Fibroblast of lung (primary cell): ENCODE data around the gene EDEM2. TPM values are rescaled to one million over a fixed set of nuclear protein-coding genes. Genes with fewer than 3 reads are reported as not detected.
A peak's percentile ranks its signal among the peaks of the same experiment; 100 is the strongest.

Source experiments
- DNase-seq, 2 donors: peaks; one replicate each; pipeline versions ENCODE4 v3.0.0 to v3.0.0-alpha.2; 2010; ENCODE audit warnings: low read depth in 2 of 2
- H2AFZ ChIP-seq: 2 replicates; pipeline ENCODE4 v1.5.1; 2012; ENCODE audit warnings: low read length, control low read depth, inconsistent platforms
- H3K27ac ChIP-seq: 2 replicates; pipeline ENCODE4 v1.5.1; 2011; ENCODE audit warnings: low read length, control low read depth; ENCODE audit not compliant: insufficient read depth
- H3K27me3 ChIP-seq: 2 replicates; pipeline ENCODE4 v1.5.1; 2011; ENCODE audit warnings: mild to moderate bottlenecking, low read length; ENCODE audit not compliant: control insufficient read depth, insufficient read depth
- H3K36me3 ChIP-seq: 2 replicates; pipeline ENCODE4 v1.5.1; 2011; ENCODE audit warnings: low read length; ENCODE audit not compliant: control insufficient read depth, insufficient read depth
- H3K4me1 ChIP-seq: 2 replicates; pipeline ENCODE4 v1.5.1; 2011; ENCODE audit warnings: low read length; ENCODE audit not compliant: control insufficient read depth, insufficient read depth; ENCODE audit errors: extremely low read depth
- H3K4me2 ChIP-seq: 2 replicates; pipeline ENCODE4 v1.5.1; 2011; ENCODE audit warnings: low read length, control low read depth; ENCODE audit not compliant: insufficient read depth; ENCODE audit errors: extremely low read depth
- H3K4me3 ChIP-seq, 4 experiments: fragments of 200-600 bp in 1 of 4; sonication (generic) in 1 of 4; replicated peaks in 1 of 4; 2 replicates each; pipeline ENCODE4 v1.5.1; 2011 to 2016; ENCODE audit warnings: low read length in 4 of 4, low read depth in 3 of 4, mild to moderate bottlenecking in 3 of 4, control low read depth in 2 of 4, inconsistent platforms in 1 of 4, mixed read lengths in 1 of 4; ENCODE audit not compliant: insufficient read depth in 1 of 4; ENCODE audit errors: control extremely low read depth in 1 of 4
- H3K79me2 ChIP-seq: 2 replicates; pipeline ENCODE4 v1.5.1; 2012; ENCODE audit warnings: mild to moderate bottlenecking, low read length, inconsistent platforms; ENCODE audit not compliant: control insufficient read depth, insufficient read depth
- H3K9ac ChIP-seq: 2 replicates; pipeline ENCODE4 v1.5.1; 2011; ENCODE audit warnings: mild to moderate bottlenecking, low read length, control low read depth; ENCODE audit not compliant: insufficient read depth
- H3K9me3 ChIP-seq: 2 replicates; pipeline ENCODE4 v1.5.1; 2012; ENCODE audit warnings: low read depth, low read length; ENCODE audit not compliant: control insufficient read depth, insufficient read depth
- H4K20me1 ChIP-seq: 2 replicates; pipeline ENCODE4 v1.5.1; 2011; ENCODE audit warnings: low read length; ENCODE audit not compliant: control insufficient read depth, insufficient read depth; ENCODE audit errors: extremely low read depth
- EZH2 ChIP-seq: IDR thresholded peaks from 2 replicates; pipeline ENCODE4 v1.5.1; 2012; ENCODE audit warnings: low read length, control low read depth, mild to moderate bottlenecking; ENCODE audit errors: missing control alignments
- polyA plus RNA-seq, 2 donors: library from polyadenylated mRNA; depleted of rRNA in 1 of 2; stranded (reverse) in 1 of 2; unstranded in 1 of 2; fragments of >200 nt; gene quantifications; 2 replicates each; pipeline ENCODE4 v1.2.1, GENCODE V29; 2011 to 2012; ENCODE audit warnings: missing spikeins in 1 of 2
- total RNA-seq: library from RNA; depleted of rRNA; stranded (reverse); fragments of >200 nt; gene quantifications from 2 replicates; pipeline ENCODE4 v1.2.1, GENCODE V29; 2014
- TF ChIP-seq, protein P1 (sequence below), 2 donors: IDR thresholded peaks in 1 of 2; conservative IDR thresholded peaks in 1 of 2; 1 replicate in 1 of 2; 2 replicates in 1 of 2; pipeline ENCODE4 v1.5.1; 2011 to 2012; ENCODE audit warnings: low read length in 2 of 2, control low read depth in 1 of 2, inconsistent platforms in 1 of 2, low read depth in 1 of 2, mild to moderate bottlenecking in 1 of 2

EDEM2 gene
- total and polyA plus RNA-seq, 2 donors (not counting 1 experiment from before 2014, with no cell fraction given), result 23.8 to 99.4 TPM

DNA sequence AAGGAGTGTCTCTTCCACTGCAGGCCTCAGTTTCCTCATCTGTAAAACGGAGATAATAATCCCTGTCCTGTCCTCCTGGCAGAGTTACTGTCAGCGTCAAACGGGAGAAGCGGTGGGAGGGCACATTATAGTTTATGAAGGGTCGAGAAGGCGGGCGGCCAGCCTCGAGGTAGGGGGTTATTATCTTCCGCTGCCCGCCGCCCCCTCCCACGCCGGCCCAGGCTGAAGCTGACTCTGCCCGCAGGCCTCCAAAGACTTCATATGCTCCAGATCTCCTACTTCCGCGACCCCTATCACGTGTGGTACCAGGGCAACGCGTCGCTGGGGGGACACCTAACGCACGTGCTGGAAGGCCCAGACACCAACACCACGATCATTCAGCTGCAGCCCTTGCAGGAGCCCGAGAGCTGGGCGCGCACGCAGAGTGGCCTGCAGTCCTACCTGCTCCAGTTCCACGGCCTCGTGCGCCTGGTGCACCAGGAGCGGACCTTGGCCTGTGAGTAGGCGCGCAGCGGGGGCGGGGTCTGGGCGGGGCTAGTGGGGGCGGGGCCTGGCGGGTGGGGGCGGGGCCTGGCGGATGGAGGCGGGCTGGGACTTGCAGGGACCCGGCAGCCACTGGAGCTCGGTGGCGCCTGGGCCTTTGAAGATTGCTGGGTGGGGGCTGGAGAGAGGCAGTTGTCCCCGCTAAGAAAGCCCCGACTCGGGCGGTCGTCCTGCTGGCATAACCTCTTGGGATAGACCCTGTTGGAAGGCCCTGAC, 27.5 kb upstream of the EDEM2 start:
- no peak overlapping the region for H2AFZ ChIP-seq

DNA sequence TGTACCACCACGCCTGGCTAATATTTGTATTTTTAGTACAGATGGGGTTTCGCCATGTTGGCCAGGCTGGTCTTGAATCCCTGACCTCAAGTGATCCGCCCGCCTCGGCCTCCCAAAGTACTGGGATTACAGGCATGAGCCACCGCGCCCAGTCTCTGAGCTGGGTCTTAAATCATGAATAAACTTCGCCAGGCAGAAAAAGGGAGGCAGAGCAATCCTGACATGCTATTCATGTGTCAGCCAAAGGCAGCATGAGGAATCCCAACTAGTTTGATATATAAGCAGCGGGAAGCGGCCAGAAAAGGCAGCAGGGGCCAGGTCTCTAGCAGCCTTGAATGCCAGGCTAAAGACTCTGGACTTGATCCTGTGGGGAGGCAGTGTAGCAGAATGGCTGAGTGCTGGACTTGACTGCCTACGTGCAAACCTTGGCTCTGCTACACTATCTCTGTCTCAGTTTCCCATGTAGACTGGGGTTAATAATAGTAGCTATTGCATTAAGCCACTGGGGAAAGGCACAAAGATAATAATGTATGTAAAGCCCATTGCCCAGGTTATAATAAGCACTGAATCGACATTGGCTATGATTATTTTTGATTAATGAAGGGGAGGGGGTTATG, 26.5 kb upstream of the EDEM2 start:
- no peak for DNase-seq
- Histone ChIP-seq H3K27me3 (no peaks in the 10 kb centered on the region), H3K4me2 (no peak overlapping the region), H3K4me1 (no peaks in the 10 kb centered on the region), H3K4me3 (no peak overlapping the region), H2AFZ (no peak overlapping the region), H3K27ac (no peak overlapping the region), H4K20me1 (no peaks in the 10 kb centered on the region), H3K9me3 (no peaks in the 10 kb centered on the region), H3K79me2 (no peaks in the 10 kb centered on the region), H3K36me3 (no peaks in the 10 kb centered on the region), H3K9ac (no peak overlapping the region)
- no peak for TF ChIP-seq EZH2
- TF ChIP-seq, protein P1, sequence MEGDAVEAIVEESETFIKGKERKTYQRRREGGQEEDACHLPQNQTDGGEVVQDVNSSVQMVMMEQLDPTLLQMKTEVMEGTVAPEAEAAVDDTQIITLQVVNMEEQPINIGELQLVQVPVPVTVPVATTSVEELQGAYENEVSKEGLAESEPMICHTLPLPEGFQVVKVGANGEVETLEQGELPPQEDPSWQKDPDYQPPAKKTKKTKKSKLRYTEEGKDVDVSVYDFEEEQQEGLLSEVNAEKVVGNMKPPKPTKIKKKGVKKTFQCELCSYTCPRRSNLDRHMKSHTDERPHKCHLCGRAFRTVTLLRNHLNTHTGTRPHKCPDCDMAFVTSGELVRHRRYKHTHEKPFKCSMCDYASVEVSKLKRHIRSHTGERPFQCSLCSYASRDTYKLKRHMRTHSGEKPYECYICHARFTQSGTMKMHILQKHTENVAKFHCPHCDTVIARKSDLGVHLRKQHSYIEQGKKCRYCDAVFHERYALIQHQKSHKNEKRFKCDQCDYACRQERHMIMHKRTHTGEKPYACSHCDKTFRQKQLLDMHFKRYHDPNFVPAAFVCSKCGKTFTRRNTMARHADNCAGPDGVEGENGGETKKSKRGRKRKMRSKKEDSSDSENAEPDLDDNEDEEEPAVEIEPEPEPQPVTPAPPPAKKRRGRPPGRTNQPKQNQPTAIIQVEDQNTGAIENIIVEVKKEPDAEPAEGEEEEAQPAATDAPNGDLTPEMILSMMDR (conservative IDR thresholded peaks at IDR 0.05 in 1 of 2, IDR thresholded peaks at IDR 0.05 in 1 of 2; ENCODE audit: low read depth in 1 of 2, low read length in 2 of 2), result no peak

More for the DNA sequence above, 27.5 kb upstream of the EDEM2 start:
- Histone ChIP-seq H3K4me1 (no peaks in the 10 kb centered on the region), H4K20me1 (no peaks in the 10 kb centered on the region), H3K27me3 (no peaks in the 10 kb centered on the region), H3K9me3 (no peaks in the 10 kb centered on the region), H3K36me3 (no peaks in the 10 kb centered on the region), H3K4me3 (no peak overlapping the region), H3K27ac (no peak overlapping the region), H3K4me2 (no peak overlapping the region), H3K79me2 (no peaks in the 10 kb centered on the region), H3K9ac (no peak overlapping the region)
- TF ChIP-seq EZH2, result no peak
- TF ChIP-seq, protein P1 (conservative IDR thresholded peaks at IDR 0.05 in 1 of 2, IDR thresholded peaks at IDR 0.05 in 1 of 2; ENCODE audit: low read depth in 1 of 2, low read length in 2 of 2), result no peak
- DNase-seq, result no peak

DNA sequence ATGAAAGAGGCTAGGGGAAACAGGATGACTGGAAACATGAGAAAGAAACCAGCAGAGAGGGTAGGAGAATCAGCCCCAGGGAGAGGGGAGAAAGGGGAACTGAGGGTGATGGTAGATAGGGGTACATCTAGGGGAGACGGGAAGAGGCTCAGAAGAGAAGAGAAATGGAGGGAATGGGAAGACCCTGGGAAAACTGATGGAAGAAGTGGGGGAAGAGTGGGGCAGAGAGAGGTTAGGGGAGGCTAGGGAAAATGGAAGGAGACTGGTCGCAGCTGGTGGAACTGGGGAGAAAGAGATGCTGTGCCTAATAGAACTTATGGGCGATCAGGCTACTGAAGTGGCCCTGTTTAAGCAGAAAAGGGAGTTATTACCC, 25.3 kb upstream of the EDEM2 start:
- H3K4me1 ChIP-seq, result no peaks in the 10 kb centered on the region
- H2AFZ ChIP-seq, result peak overlapping the region; percentile 94
- no peaks in the 10 kb centered on the region for H3K9me3 ChIP-seq
- H3K27ac ChIP-seq, result peak overlapping the region; percentile 18
- no peak for DNase-seq
- no peaks in the 10 kb centered on the region for H3K27me3 ChIP-seq
- H3K4me3 ChIP-seq, result peak overlapping the region; percentile 62 to 68 (median 63)
- no peak overlapping the region for H3K9ac ChIP-seq
- H4K20me1 ChIP-seq, result no peaks in the 10 kb centered on the region
- H3K79me2 ChIP-seq, result no peaks in the 10 kb centered on the region
- H3K4me2 ChIP-seq, result peak overlapping the region; percentile 98
- no peaks in the 10 kb centered on the region for H3K36me3 ChIP-seq
- TF ChIP-seq, protein P1 (conservative IDR thresholded peaks at IDR 0.05 in 1 of 2, IDR thresholded peaks at IDR 0.05 in 1 of 2; ENCODE audit: low read depth in 1 of 2, low read length in 2 of 2), result no peak
- no peak for TF ChIP-seq EZH2
